Panc1 (cell line): ENCODE data around the gene PLEKHG5. TPM values are rescaled to one million over a fixed set of nuclear protein-coding genes. Genes with fewer than 3 reads are reported as not detected.

Experiments used
- ATAC-seq: fragments of 200-7000 bp; cut with Tn5 transposase; 2 replicates; pipeline ENCODE4 v1.9.1; 2020; ENCODE audit warnings: mild to moderate bottlenecking, moderate library complexity
- BruUV-seq: library from RNA; stranded (reverse); fragments of 400-500 nt; replicated peaks from 2 replicates; lab custom pipeline; 2021; lab: Mats Ljungman, UMichigan
- CTCF ChIA-PET: fragments of 300-600 bp; sonication (Branson Sonifier 250); formaldehyde crosslinking; loops from one replicate; lab custom pipeline; 2022; ENCODE audit warnings: antibody characterized with exemption; lab: Charles Lee
- POLR2A ChIA-PET: fragments of 300-600 bp; sonication (Branson Sonifier 250); formaldehyde crosslinking; loops from one replicate; lab custom pipeline; 2022; ENCODE audit warnings: antibody characterized with exemption; lab: Charles Lee
- DNase-seq: peaks from one replicate; pipeline ENCODE4 v3.0.0-alpha.2; 2010; ENCODE audit warnings: low read depth, low spot score
- H3K27ac ChIP-seq: 2 replicates; pipeline ENCODE4 v1.5.1; 2011; ENCODE audit warnings: mild to moderate bottlenecking, low read length, inconsistent platforms
- H3K27me3 ChIP-seq: fragments of 200-500 bp; sonication (Bioruptor generic); 2 replicates; pipeline ENCODE4 v1.6.0; 2014; ENCODE audit warnings: low read length, inconsistent platforms; ENCODE audit not compliant: control insufficient read depth, insufficient read depth
- H3K36me3 ChIP-seq: fragments of 200-500 bp; sonication (Bioruptor generic); 2 replicates; pipeline ENCODE4 v1.5.1; 2014; ENCODE audit warnings: inconsistent platforms, mild to moderate bottlenecking, low read length, moderate library complexity; ENCODE audit not compliant: control insufficient read depth, insufficient read depth
- H3K4me1 ChIP-seq: 2 replicates; pipeline ENCODE4 v1.5.1; 2011; ENCODE audit warnings: inconsistent platforms, mild to moderate bottlenecking, low read length, moderate library complexity; ENCODE audit not compliant: control insufficient read depth, insufficient read depth
- H3K4me3 ChIP-seq, 2 experiments: 2 replicates each; pipeline ENCODE4 v1.5.1; 2011 to 2012; ENCODE audit warnings: low read depth in 2 of 2, low read length in 2 of 2, mild to moderate bottlenecking in 2 of 2, inconsistent platforms in 1 of 2, moderate library complexity in 1 of 2
- H3K9me3 ChIP-seq: fragments of 200-500 bp; sonication (Bioruptor generic); 2 replicates; pipeline ENCODE4 v1.5.1; 2014; ENCODE audit warnings: low read depth, mild to moderate bottlenecking, inconsistent platforms, low read length, moderate library complexity; ENCODE audit not compliant: control insufficient read depth, insufficient read depth
- POLR2AphosphoS5 ChIP-seq: IDR thresholded peaks from 2 replicates; pipeline ENCODE4 v1.6.1; 2012; ENCODE audit warnings: mild to moderate bottlenecking, low read depth, low read length, moderate library complexity
- SIN3A ChIP-seq: IDR thresholded peaks from 2 replicates; pipeline ENCODE4 v1.6.1; 2012; ENCODE audit warnings: low read depth, mild to moderate bottlenecking, low read length, moderate library complexity, borderline replicate concordance; ENCODE audit not compliant: insufficient read depth
- TCF7L2 ChIP-seq: IDR thresholded peaks from 2 replicates; pipeline ENCODE4 v1.6.1; 2011; ENCODE audit warnings: mild to moderate bottlenecking, low read depth, low read length, inconsistent platforms
- in situ Hi-C: cut with HindIII; loops from 2 replicates; pipeline ENCODE4 v1.10.0; 2016; ENCODE audit warnings: low sequenced_read_pairs, low pct_unique_long_range_greater_than_20kb
- intact Hi-C: fragments of 100-400 bp; cut with micrococcal nuclease; formaldehyde crosslinking; loops from one replicate; pipeline ENCODE4 v1.10.0; 2022; ENCODE audit not compliant: unreplicated experiment
- total RNA-seq: library from RNA; stranded (reverse); gene quantifications from one replicate; pipeline ENCODE4 v1.2.1, GENCODE V29; 2021; ENCODE audit not compliant: unreplicated experiment
- TF ChIP-seq, protein P1 (sequence below), 2 experiments: IDR thresholded peaks; 2 replicates each; pipeline ENCODE4 v1.6.1; 2011 to 2012; ENCODE audit warnings: low read depth in 2 of 2, control low read depth in 1 of 2, low read length in 1 of 2, mild to moderate bottlenecking in 1 of 2, moderate library complexity in 1 of 2; ENCODE audit not compliant: insufficient read depth in 1 of 2
- TF ChIP-seq, protein P2 (sequence below): fragments of 450-650 bp; IDR thresholded peaks from 2 replicates; pipeline ENCODE4 v1.5.1; 2017; ENCODE audit warnings: mild to moderate bottlenecking

The PLEKHG5 gene
- total RNA-seq, 1 experiment from 2014 or later = 6.8 TPM

DNA sequence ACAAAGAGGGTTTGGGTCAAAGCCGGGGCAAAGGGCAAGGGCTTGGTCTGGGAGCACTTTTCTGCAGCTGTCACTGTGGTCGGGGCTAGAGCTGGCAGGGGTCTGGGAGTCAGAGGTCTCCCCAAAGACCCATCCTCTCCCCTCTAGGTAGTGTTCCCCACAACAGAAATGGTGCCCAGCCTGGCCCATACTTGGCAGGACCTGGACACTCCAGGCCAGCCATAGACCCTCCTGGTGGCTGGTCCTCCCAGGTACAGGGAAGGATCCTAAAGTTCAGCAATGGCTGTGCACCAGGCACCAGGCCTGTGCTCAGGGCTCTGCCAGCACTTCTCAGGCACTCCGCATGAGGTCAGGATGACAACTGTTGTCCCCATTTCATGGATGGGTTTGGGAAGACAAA lies 55.9 kb downstream of the PLEKHG5 start:
- intact Hi-C loops = no loop called here
- CTCF ChIA-PET = interaction anchor here (0.7 kb wide), 1 partner anchor 33 kb away, joined by 3 read pairs; no protein-coding TSS in a partner anchor
- no peak for ATAC-seq

DNA sequence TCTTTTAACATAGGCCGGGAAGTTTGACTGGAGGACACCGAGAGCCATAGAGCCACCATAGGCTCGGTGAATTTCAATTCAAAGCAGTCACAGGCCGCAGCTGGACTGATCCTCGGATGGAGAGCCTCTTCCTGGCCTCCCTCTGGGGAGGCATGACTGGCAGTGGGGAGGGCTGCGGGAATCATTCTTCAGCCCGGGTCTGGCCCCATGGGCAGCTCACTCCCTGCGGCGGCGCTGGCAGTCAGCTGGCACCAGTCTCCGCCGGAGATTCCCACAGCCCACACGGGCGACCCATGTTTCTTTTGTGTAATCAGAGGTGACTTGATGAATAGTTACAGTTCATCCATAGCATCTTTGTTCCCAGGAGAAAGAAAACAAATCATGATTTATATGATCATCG lies 56.3 kb downstream of the PLEKHG5 start:
- CTCF ChIA-PET = no interaction called here
- in situ Hi-C loops (no loop called here), intact Hi-C loops (no loop called here)
- POLR2A ChIA-PET = no interaction called here
- no peaks in the 10 kb centered on the region for H3K9me3 ChIP-seq
- H3K27ac ChIP-seq = no peak overlapping the region
- H3K4me1 ChIP-seq = peaks cover 14% of the 10 kb centered on the region
- ATAC-seq = no peak
- BruUV-seq = no TSS peak
- DNase-seq = no peak
- no peaks in the 10 kb centered on the region for H3K27me3 ChIP-seq
- no peak for TF ChIP-seq SIN3A
- TF ChIP-seq, protein P1, sequence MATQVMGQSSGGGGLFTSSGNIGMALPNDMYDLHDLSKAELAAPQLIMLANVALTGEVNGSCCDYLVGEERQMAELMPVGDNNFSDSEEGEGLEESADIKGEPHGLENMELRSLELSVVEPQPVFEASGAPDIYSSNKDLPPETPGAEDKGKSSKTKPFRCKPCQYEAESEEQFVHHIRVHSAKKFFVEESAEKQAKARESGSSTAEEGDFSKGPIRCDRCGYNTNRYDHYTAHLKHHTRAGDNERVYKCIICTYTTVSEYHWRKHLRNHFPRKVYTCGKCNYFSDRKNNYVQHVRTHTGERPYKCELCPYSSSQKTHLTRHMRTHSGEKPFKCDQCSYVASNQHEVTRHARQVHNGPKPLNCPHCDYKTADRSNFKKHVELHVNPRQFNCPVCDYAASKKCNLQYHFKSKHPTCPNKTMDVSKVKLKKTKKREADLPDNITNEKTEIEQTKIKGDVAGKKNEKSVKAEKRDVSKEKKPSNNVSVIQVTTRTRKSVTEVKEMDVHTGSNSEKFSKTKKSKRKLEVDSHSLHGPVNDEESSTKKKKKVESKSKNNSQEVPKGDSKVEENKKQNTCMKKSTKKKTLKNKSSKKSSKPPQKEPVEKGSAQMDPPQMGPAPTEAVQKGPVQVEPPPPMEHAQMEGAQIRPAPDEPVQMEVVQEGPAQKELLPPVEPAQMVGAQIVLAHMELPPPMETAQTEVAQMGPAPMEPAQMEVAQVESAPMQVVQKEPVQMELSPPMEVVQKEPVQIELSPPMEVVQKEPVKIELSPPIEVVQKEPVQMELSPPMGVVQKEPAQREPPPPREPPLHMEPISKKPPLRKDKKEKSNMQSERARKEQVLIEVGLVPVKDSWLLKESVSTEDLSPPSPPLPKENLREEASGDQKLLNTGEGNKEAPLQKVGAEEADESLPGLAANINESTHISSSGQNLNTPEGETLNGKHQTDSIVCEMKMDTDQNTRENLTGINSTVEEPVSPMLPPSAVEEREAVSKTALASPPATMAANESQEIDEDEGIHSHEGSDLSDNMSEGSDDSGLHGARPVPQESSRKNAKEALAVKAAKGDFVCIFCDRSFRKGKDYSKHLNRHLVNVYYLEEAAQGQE (IDR thresholded peaks at IDR 0.05; ENCODE audit: insufficient read depth in 1 of 2, low read depth in 2 of 2, low read length in 1 of 2) = no peak
- no peak for TF ChIP-seq TCF7L2
- no peak overlapping the region for H3K4me3 ChIP-seq
- no peaks in the 10 kb centered on the region for H3K36me3 ChIP-seq

More for the DNA sequence above, 55.9 kb downstream of the PLEKHG5 start:
- no peaks in the 10 kb centered on the region for H3K9me3 ChIP-seq
- POLR2A ChIA-PET = no interaction called here
- no TSS peak for BruUV-seq
- no peak overlapping the region for H3K4me3 ChIP-seq
- TF ChIP-seq, protein P1 (IDR thresholded peaks at IDR 0.05; ENCODE audit: insufficient read depth in 1 of 2, low read depth in 2 of 2, low read length in 1 of 2) = no peak
- no peak for TF ChIP-seq SIN3A
- TF ChIP-seq TCF7L2 = no peak
- no peak for TF ChIP-seq POLR2AphosphoS5
- TF ChIP-seq, protein P2, sequence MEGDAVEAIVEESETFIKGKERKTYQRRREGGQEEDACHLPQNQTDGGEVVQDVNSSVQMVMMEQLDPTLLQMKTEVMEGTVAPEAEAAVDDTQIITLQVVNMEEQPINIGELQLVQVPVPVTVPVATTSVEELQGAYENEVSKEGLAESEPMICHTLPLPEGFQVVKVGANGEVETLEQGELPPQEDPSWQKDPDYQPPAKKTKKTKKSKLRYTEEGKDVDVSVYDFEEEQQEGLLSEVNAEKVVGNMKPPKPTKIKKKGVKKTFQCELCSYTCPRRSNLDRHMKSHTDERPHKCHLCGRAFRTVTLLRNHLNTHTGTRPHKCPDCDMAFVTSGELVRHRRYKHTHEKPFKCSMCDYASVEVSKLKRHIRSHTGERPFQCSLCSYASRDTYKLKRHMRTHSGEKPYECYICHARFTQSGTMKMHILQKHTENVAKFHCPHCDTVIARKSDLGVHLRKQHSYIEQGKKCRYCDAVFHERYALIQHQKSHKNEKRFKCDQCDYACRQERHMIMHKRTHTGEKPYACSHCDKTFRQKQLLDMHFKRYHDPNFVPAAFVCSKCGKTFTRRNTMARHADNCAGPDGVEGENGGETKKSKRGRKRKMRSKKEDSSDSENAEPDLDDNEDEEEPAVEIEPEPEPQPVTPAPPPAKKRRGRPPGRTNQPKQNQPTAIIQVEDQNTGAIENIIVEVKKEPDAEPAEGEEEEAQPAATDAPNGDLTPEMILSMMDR = no peak
- DNase-seq = no peak
- no peaks in the 10 kb centered on the region for H3K27me3 ChIP-seq
- in situ Hi-C loops = no loop called here
- H3K4me1 ChIP-seq = peaks cover 14% of the 10 kb centered on the region
- no peak overlapping the region for H3K27ac ChIP-seq
- no peaks in the 10 kb centered on the region for H3K36me3 ChIP-seq
